KBM-7 (cell line): ENCODE measurements around the gene CEP83.
"Not testable (repeated sequence)": the region's sequence is repeated elsewhere in the genome, so short reads cannot be mapped to it uniquely, and the experiment has no call there.

Experiments
- DNase-seq: peaks from one replicate; pipeline ENCODE4 v3.0.0-alpha.2; 2015
- in situ Hi-C: fragments of 300-500 bp; cut with MboI; formaldehyde crosslinking; loops from 2 replicates; pipeline ENCODE4 v1.14.3; 2020; ENCODE audit warnings: low sequenced_read_pairs, low pct_unique_long_range_greater_than_20kb, mixed read lengths

The CEP83 gene, protein sequence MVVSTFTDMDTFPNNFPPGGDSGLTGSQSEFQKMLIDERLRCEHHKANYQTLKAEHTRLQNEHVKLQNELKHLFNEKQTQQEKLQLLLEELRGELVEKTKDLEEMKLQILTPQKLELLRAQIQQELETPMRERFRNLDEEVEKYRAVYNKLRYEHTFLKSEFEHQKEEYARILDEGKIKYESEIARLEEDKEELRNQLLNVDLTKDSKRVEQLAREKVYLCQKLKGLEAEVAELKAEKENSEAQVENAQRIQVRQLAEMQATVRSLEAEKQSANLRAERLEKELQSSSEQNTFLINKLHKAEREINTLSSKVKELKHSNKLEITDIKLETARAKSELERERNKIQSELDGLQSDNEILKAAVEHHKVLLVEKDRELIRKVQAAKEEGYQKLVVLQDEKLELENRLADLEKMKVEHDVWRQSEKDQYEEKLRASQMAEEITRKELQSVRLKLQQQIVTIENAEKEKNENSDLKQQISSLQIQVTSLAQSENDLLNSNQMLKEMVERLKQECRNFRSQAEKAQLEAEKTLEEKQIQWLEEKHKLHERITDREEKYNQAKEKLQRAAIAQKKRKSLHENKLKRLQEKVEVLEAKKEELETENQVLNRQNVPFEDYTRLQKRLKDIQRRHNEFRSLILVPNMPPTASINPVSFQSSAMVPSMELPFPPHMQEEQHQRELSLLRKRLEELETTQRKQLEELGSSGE

GRCh38 chr12:94459728-94460615 is at the start of gene CEP83:
Gene CEP83, minus strand, starts transcription at chr12:94459867. Its CDS starts 47,377 bp downstream, at chr12:94412490.
- in situ Hi-C loops = no loop called here
- peak; percentile 95 for DNase-seq

DNA sequence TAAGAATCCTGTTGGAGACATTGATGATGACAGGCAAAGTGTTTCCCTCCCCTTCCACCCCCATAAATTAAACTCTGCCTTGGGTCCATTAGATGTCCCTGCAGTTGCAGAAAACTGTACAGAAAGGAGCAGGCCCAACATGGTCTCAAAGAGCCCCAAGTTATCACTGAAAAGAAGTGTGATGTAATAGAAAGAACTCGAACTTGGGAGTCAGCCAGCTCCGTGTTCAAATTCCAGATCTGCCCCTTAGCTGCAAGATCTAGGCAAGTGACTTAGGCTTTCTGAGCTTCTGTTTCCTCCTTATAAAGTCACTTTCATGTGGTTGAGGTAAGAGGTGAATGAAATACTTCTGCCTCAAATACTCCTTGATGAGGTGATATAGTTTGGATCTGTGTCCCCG is 49.6 kb upstream of the CEP83 start:
- in situ Hi-C loops = no loop called here

DNA sequence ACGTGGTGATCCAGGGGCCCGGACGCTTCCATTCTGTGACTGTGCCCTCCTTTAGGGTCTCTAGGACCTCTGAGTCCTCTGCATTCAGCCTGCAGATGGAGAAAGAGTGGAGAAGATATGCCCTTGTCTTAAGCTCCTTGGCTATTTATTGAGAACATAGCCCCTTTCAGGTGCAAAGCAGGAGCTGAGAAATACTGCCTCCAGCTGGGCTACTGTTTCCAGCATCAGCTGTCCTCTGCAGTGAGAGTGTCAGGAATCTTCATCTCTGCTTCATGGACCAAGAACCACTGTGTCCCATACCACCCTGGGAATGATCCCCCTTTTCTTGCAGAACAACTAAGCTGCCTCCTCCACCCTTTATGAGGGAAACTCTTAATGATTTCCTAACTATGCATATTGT is 47.8 kb upstream of the CEP83 start:
- no peak for DNase-seq
- in situ Hi-C loops = no loop called here

More for the DNA sequence above, 49.6 kb upstream of the CEP83 start:
- DNase-seq = no peak

GRCh38 chr12:94504386-94504785 is 44.7 kb upstream of the CEP83 start:
- in situ Hi-C loops = no loop called here
- DNase-seq = no peak

DNA sequence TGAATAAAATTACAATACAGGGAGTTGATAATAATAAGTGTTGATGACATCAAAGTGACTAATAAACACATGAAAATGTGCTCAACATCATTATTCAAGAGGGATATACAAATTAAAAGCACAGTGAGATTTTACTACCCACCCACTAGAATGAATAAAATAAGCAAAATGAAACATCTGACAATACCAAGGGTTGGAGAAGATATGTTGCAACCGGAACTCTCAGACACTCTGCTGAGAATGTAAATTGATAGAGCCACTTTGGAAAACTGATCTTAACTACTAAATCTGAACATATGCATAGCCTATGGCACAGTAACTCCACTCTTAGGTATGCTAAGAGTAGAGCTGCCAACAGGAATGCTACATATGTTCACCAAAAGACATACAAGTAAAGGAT is 44.0 kb upstream of the CEP83 start:
- DNase-seq = no peak
- in situ Hi-C loops = no loop called here

- in situ Hi-C loops = no loop called here
- DNase-seq = no peak
These were observed 41.3 kb upstream of the CEP83 start for GRCh38 chr12:94500831-94501567.

- DNase-seq = no peak
- in situ Hi-C loops = no loop called here
These were observed 39.0 kb upstream of the CEP83 start for GRCh38 chr12:94498698-94499097.

DNA sequence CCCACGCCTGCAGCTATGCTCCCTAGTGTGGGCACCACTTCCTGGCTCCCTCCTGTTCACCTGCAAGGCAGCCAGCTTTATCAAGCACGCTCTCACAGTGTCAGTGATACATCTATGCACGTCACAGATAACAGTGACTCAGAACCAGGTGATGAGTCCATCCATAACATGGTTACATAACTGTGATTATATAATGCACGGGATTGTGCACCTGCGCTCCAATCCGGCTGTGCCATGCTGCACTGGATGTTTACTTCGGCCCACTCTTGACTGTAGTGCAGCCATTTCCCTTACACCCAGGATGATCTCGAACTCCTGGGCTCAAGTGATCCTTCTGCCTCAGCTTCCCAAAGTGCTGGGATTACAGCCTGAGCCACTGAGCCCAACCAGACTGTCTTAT is 38.4 kb upstream of the CEP83 start:
- in situ Hi-C loops = no loop called here
- no peak for DNase-seq

DNA sequence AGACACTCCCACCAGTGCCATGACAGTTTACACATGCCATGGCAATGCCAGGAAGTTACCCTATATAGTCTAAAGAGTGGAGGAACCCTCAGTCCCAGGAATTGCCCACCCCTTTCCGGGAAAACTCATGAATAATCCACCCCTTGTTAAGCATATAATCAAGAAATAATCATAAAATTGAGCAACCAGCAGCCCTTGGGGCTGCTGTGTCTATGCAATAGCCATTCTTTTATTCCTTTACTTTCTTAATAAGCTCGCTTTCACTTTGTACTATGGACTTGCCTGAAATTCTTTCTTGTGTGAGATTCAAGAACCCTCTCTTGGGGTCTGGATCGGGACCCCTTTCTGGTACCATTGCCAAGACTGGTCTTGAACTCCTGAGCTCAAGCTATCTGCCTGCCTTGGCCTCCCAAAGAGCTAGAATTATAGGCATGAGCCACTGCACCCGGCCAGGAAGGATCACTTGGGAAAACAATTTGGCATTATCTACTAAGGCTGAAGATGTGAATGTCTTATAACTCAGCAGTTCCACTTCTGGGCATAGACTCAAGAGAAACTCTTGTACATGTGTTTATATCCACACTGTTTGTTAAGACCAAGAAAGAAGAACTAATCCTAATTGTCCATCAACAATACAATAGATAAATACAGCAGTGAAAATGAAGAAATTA is 35.9 kb upstream of the CEP83 start:
- in situ Hi-C loops = no loop called here
- no peak for DNase-seq

GRCh38 chr12:94491489-94491888 is 31.8 kb upstream of the CEP83 start:
- DNase-seq = no peak
- in situ Hi-C loops = no loop called here

DNA sequence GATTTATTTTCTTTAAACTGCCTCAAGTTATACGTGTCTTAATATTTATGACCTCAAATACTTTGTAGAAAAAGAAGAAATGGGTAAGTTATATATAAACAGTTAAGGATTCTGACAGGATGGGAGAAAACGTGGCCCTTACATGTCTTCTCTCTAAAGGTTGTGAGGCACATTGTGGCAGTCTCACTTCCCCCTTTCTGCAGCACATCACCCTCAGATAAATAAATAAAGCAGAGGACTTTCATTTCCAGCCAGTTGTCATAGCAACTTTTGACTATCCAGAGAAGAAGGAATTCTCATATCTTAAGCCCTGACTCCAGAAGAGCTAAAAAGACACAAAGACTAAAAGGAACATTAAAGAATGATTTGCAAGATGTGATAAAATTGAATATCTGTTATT is 28.8 kb upstream of the CEP83 start:
- peak; percentile 18 for DNase-seq
- in situ Hi-C loops = no loop called here

DNA sequence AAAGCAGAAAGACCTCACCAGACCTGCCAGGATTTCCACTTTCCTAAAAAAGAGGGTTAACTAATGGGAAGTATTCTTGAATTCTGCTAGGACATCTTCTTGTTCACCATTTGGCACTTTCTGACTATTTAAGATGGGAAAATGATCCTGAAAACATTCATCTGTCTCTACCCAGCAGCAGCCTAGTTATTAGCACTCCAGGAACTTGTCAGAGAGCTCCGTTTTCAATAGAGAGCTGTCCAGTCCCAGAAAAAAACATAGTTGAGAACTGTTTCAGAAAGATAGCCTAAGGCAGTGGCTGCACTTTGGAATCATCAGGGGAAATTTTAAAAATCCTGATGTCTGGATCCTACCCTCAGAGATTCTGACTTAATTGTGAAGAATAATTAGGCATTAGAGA is 22.1 kb upstream of the CEP83 start:
- no peak for DNase-seq
- in situ Hi-C loops = no loop called here

DNA sequence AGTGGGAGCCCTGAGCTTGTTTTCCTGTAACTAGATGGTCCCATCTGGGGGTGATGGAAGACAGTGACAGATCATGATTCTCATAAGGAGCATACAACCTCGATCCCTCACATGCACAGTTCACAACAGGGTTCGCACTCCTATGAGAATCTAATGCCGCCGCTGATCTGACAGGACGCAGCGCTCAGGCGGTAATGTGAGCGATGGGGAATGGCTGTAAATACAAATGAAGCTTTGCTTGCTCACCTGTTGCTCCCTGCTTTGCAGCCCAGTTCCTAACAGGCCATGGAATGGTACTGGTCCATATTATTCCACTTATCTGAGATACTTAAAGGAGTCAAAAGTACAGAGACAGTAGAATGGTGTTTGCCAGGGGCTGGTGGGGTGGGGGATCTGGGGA is 9.9 kb upstream of the CEP83 start:
- in situ Hi-C loops = no loop called here
- no peak for DNase-seq

GRCh38 chr12:94460616-94460959 is 921 bp upstream of the CEP83 start:
- in situ Hi-C loops = no loop called here
- no peak for DNase-seq

DNA sequence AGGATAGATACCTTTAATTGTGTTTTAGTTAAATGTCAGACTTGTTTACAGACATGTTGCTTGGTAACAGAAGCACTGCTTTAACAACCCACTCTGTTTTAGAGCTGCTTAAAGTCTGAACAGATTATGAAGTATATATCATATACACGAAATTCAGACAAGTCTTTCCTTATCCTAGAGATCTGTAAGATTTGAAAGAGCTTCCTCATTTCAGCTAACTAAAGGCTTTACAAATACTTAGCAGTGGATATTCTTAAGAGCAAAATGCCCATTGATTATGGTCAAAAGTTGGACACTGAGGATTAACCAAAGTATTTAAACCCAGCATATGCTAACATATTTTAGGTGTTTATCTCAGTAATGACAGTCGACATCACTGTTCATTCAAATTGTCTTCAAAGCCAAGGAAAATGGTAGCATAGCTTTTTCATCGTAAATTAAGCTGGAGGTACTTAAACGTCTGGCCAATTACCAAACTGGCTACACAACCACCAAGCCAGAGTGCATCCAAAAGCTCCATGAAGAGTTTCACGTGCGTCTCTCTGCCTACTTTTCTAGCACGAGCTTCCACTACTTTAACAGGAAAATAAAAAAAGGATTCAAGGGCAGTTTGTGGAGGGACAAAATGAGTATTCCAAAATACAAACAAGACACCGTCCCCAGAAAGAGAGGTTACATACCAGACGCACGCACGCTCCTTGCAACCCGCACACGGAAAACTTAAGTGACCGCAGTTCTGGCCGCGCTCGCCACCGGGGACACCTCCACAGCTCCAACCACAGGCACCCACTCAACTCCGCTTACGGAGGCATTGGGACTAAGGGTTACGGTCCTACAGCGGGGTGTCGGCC is 565 bp downstream of the CEP83 start:
- in situ Hi-C loops = no loop called here
- peak; percentile 70 for DNase-seq

GRCh38 chr12:94457311-94457710 is 2.4 kb downstream of the CEP83 start:
- in situ Hi-C loops = no loop called here

DNA sequence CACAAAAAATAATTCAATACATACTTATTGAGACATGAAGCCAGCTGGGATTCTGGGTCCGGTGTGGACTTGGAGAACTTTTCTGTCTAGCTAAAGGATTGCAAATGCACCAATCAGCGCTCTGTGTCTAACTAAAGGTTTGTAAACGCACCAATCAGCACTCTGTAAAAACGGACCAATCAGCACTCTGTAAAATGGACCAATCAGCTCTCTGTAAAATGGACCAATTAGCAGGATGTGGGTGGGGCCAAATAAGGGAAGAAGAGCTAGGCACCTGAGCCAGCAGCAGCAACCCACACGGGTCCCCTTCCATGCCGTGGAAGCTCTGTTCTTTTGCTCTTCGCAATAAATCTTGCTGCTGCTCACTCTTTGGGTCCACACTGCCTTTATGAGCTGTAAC is 5.3 kb downstream of the CEP83 start:
- in situ Hi-C loops, DNase-seq: not testable (repeated sequence)

More at GRCh38 chr12:94457311-94457710, 2.4 kb downstream of the CEP83 start:
- no peak for DNase-seq

- DNase-seq = no peak
- in situ Hi-C loops = no loop called here
These were observed 14.0 kb downstream of the CEP83 start for GRCh38 chr12:94445662-94446061.
